ENCODE measurements around the gene RNASEH2C.
"Not testable (repeated sequence)": the region's sequence is repeated elsewhere in the genome, so short reads cannot be mapped to it uniquely, and the experiment has no call there.

RNASEH2C gene

DNA sequence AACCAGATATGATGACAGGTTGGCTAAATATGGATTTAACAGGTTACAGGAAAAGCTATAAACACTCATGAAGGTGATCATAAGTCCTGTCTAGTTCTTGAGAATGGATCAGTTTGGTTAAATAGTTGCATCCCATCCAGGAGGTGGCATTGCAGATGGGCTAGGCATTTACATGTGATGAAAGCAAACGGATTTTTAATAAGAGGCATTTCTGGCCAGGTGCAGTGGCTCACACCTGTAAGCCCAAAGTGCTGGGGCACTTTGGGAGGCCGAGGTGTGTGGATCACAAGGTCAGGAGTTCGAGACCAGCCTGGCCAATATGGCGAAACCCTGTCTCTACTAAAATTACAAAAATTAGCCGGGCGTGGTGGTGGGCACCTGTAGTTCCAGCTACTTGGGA is 37.1 kb downstream of the RNASEH2C start:
- not testable (repeated sequence) for DNase-seq (ENCODE audit: low spot score)

DNA sequence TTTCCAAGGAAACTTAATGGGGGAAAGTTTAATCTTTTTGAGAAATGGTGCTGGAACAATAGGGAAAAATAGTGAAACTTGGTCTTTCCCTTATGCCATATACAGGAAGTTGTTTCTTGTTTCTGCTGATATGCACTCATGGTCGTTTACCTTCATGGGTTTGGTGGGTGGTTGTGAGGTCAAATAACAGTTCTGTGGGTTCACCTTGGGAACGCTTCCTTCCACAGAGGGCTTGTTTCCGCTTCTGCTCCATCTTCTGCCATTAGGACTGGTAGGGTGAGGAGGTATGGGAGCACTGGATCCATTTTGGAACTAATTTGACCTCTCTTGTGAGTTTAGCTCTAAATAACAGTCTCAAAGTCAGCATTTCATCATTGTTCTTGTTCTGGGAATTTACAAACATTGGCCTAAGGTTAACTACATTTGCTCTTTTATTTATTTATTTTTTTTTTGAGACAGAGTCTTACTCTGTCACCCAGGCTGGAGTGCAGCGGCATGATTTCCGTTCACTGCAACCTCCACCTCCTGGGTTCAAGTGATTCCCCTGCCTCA is 40.3 kb downstream of the RNASEH2C start:
- no peak for DNase-seq (ENCODE audit: low spot score)

DNA sequence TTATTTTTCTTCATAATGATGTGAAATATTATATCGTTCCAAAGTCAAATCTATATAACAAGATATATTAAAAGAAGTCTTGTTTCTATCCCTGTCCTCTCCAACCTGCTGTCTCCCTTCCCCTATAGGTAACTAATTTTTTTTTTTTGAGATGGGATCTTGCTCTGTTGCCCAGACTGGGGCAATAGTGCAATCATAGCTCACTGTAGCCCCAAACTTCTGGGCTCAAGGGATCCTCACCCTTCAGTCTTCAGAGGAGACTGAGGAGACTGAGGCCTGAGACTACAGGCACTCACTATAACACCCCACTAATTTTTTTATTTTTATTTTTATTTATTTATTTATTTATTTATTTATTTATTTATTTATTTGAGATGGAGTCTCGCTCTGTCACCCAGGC is 47.6 kb downstream of the RNASEH2C start:
- DNase-seq (ENCODE audit: low spot score), result no peak

DNA sequence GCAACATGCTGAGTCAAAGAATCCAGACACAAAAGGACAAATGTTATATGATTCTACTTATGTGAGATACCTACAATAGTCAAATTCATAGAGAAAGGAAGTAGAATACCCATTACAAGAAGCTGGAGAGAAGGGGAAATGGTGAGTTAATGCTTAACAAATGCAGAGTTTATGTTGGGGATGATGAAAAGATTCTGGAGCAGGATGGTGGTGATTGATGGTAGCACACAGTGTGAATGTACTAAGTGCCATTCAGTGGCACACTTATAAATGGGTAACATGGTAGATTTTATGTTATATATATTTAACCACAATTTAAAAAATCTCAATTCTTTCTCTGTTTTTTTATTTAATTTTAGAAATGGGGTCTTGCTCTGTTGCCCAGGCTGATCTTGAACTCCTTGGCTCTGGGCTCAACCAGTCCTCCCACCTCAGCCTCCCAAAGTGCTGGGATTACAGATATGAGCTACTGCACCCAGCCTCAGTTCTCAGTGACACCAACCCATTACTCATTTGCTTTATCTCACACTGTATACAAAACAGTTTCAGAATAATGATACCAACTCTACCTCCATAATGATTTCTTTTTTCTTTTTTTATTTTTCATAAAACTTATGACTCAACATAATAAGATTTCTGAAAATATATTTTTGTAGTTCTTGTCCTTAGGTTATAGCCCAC is 48.3 kb downstream of the RNASEH2C start:
- no peak for DNase-seq (ENCODE audit: low spot score)

Data from activated CD4-positive, alpha-beta T cell treated with anti-CD3 and anti-CD28 coated beads, Interleukin-2, Interleukin-4, amounts not matched to agents 100 ng/mL and 50 ng/mL, durations not matched to agents 16 hours and 8 hours (primary cell).